LNCaP clone FGC (cell line): ENCODE data around the gene NXF1.
"Not testable (repeated sequence)": the region's sequence is repeated elsewhere in the genome, so short reads cannot be mapped to it uniquely, and the experiment has no call there.

Experiments used
- DNase-seq: peaks from one replicate; pipeline ENCODE4 v3.0.0-alpha.2; 2011; ENCODE audit warnings: low read depth
- H3K4me3 ChIP-seq: 2 replicates; pipeline ENCODE4 v1.5.1; 2011; ENCODE audit warnings: mild to moderate bottlenecking, low read depth, low read length, control low read depth
- CTCF ChIP-seq: IDR thresholded peaks from 2 replicates; pipeline ENCODE4 v1.5.1; 2012; ENCODE audit warnings: mild to moderate bottlenecking; ENCODE audit not compliant: control insufficient read depth, insufficient read depth; ENCODE audit errors: extremely low read depth

The NXF1 gene

GRCh38 chr11:62757846-62758788 is 47.1 kb downstream of the NXF1 start:
- no peak for TF ChIP-seq CTCF
- H3K4me3 ChIP-seq = no peak overlapping the region
- no peak for DNase-seq

GRCh38 chr11:62755086-62755615 is 50.1 kb downstream of the NXF1 start:
- no peak for TF ChIP-seq CTCF
- H3K4me3 ChIP-seq = no peak overlapping the region
- DNase-seq = no peak

GRCh38 chr11:62753736-62754603 is 51.3 kb downstream of the NXF1 start, which contains the start of gene ZBTB3:
ZBTB3 (minus strand) TSS chr11:62754160; CDS start chr11:62753664, 496 bp downstream.
- TF ChIP-seq CTCF = no peak
- DNase-seq = peak; percentile 100
- peak within 1 kb of the TSS; percentile 69 for H3K4me3 ChIP-seq

GRCh38 chr11:62752994-62753735 is 52.1 kb downstream of the NXF1 start:
- no peak for DNase-seq
- TF ChIP-seq CTCF = no peak
- peak overlapping the region; percentile 69 for H3K4me3 ChIP-seq

- H3K4me3 ChIP-seq = no peak overlapping the region
- no peak for TF ChIP-seq CTCF
- no peak for DNase-seq
These were observed 53.0 kb downstream of the NXF1 start for GRCh38 chr11:62752177-62752785.

GRCh38 chr11:62749931-62750330 is 55.3 kb downstream of the NXF1 start:
- H3K4me3 ChIP-seq, DNase-seq: not testable (repeated sequence)
